OCI-LY3 (cell line): Measurements from ENCODE around the gene SLC17A3.

Experiments
- H2AFZ ChIP-seq: fragments of 200-600, 300-600 bp; shearing (Covaris generic); 2 replicates; pipeline ENCODE4 v1.6.0; 2014; ENCODE audit warnings: antibody characterized with exemption, low read depth, low read length
- H3K27ac ChIP-seq: fragments of 200-600, 300-600 bp; sonication (generic); 2 replicates; pipeline ENCODE4 v1.5.1; 2014; ENCODE audit warnings: mild to moderate bottlenecking, low read length, moderate library complexity, mixed read lengths
- H3K27me3 ChIP-seq: fragments of 200-600, 300-600 bp; sonication (generic); 2 replicates; pipeline ENCODE4 v1.6.1; 2014; ENCODE audit warnings: low read depth, low read length, mixed read lengths
- H3K36me3 ChIP-seq: fragments of 200-600, 300-600 bp; sonication (generic); replicated peaks from 2 replicates; pipeline ENCODE3; 2014; ENCODE audit warnings: low read depth, low read length, mixed read lengths
- H3K4me1 ChIP-seq: fragments of 300-600, 200-600 bp; sonication (generic); 2 replicates; pipeline ENCODE4 v1.6.1; 2014; ENCODE audit warnings: low read length, mixed read lengths
- H3K4me2 ChIP-seq: fragments of 200-600, 300-600 bp; sonication (generic); 2 replicates; pipeline ENCODE4 v1.6.1; 2014; ENCODE audit warnings: low read length, mixed read lengths
- H3K4me3 ChIP-seq: fragments of 300-600, 200-600 bp; sonication (generic); 2 replicates; pipeline ENCODE4 v1.5.1; 2014; ENCODE audit warnings: antibody characterized with exemption, mild to moderate bottlenecking, low read length, moderate library complexity
- H3K79me2 ChIP-seq: fragments of 300-600, 200-600 bp; shearing (Covaris generic); 2 replicates; pipeline ENCODE4 v1.6.1; 2014; ENCODE audit warnings: mild to moderate bottlenecking, low read length, mixed read lengths
- H3K9ac ChIP-seq: fragments of 300-600, 200-600 bp; shearing (Covaris generic); 2 replicates; pipeline ENCODE4 v1.6.0; 2014; ENCODE audit warnings: mild to moderate bottlenecking, low read length, moderate library complexity
- H3K9me3 ChIP-seq: fragments of 200-600, 300-600 bp; shearing (Covaris generic); 2 replicates; pipeline ENCODE4 v1.6.1; 2014; ENCODE audit warnings: low read length, mixed read lengths; ENCODE audit not compliant: insufficient read depth
- H4K20me1 ChIP-seq: fragments of 200-600, 300-600 bp; sonication (generic); 2 replicates; pipeline ENCODE4 v1.6.1; 2016; ENCODE audit warnings: low read length, mixed read lengths; ENCODE audit not compliant: insufficient read depth
- CTCF ChIP-seq: fragments of 200-600, 300-600 bp; sonication (generic); IDR thresholded peaks from 2 replicates; pipeline ENCODE4 v1.5.1; 2014; ENCODE audit warnings: antibody characterized with exemption, low read length, low read depth
- EZH2phosphoT487 ChIP-seq: fragments of 200-600 bp; shearing (Covaris generic); IDR thresholded peaks from 2 replicates; pipeline ENCODE4 v1.6.1; 2018; ENCODE audit warnings: antibody characterized with exemption, mixed run types, low read depth

Gene SLC17A3

GRCh38 chr6:25896252-25896651 lies 22.2 kb upstream of the SLC17A3 start:
- Histone ChIP-seq H3K4me2 (no peak overlapping the region), H2AFZ (no peak overlapping the region), H3K79me2 (no peaks in the 10 kb centered on the region), H3K9me3 (no peaks in the 10 kb centered on the region), H3K36me3 (no peaks in the 10 kb centered on the region), H4K20me1 (no peaks in the 10 kb centered on the region), H3K4me1 (no peaks in the 10 kb centered on the region), H3K27me3 (no peaks in the 10 kb centered on the region), H3K27ac (no peak overlapping the region), H3K4me3 (no peak overlapping the region), H3K9ac (no peak overlapping the region)
- no peak for TF ChIP-seq CTCF
- TF ChIP-seq EZH2phosphoT487: no peak

- no peak overlapping the region for H3K4me2 ChIP-seq
- no peaks in the 10 kb centered on the region for H4K20me1 ChIP-seq
- no peak overlapping the region for H3K4me3 ChIP-seq
- H3K9ac ChIP-seq: no peak overlapping the region
- TF ChIP-seq CTCF: no peak
- TF ChIP-seq EZH2phosphoT487: no peak
- no peaks in the 10 kb centered on the region for H3K4me1 ChIP-seq
- H3K27me3 ChIP-seq: no peaks in the 10 kb centered on the region
- H3K36me3 ChIP-seq: no peaks in the 10 kb centered on the region
- H3K9me3 ChIP-seq: no peaks in the 10 kb centered on the region
- H3K79me2 ChIP-seq: no peaks in the 10 kb centered on the region
- H2AFZ ChIP-seq: no peak overlapping the region
- H3K27ac ChIP-seq: no peak overlapping the region
Observed at GRCh38 chr6:25895771-25896170, 21.7 kb upstream of the SLC17A3 start.

GRCh38 chr6:25893778-25894177 lies 19.7 kb upstream of the SLC17A3 start:
- Histone ChIP-seq H2AFZ (no peak overlapping the region), H3K4me1 (no peaks in the 10 kb centered on the region), H3K4me2 (no peak overlapping the region), H3K4me3 (no peak overlapping the region), H3K27ac (no peak overlapping the region), H3K79me2 (no peaks in the 10 kb centered on the region), H3K27me3 (no peaks in the 10 kb centered on the region), H4K20me1 (no peaks in the 10 kb centered on the region), H3K9ac (no peak overlapping the region), H3K9me3 (no peaks in the 10 kb centered on the region), H3K36me3 (no peaks in the 10 kb centered on the region)
- TF ChIP-seq EZH2phosphoT487 (no peak), CTCF (no peak)

- H3K27me3 ChIP-seq: no peaks in the 10 kb centered on the region
- TF ChIP-seq EZH2phosphoT487 (no peak), CTCF (no peak)
Observed at GRCh38 chr6:25892877-25893276, 18.8 kb upstream of the SLC17A3 start.

More at GRCh38 chr6:25892877-25893276, 18.8 kb upstream of the SLC17A3 start:
- Histone ChIP-seq H3K79me2 (no peaks in the 10 kb centered on the region), H2AFZ (no peak overlapping the region), H4K20me1 (no peaks in the 10 kb centered on the region), H3K9ac (no peak overlapping the region), H3K36me3 (no peaks in the 10 kb centered on the region), H3K4me2 (no peak overlapping the region), H3K9me3 (no peaks in the 10 kb centered on the region), H3K27ac (no peak overlapping the region), H3K4me1 (no peaks in the 10 kb centered on the region), H3K4me3 (no peak overlapping the region)
